A673 (cell line): Measurements from ENCODE around the gene UBA7.

Experiments
- CTCF ChIP-seq: fragments of 300-800, 200-600 bp; sonication (generic); conservative IDR thresholded peaks from 2 replicates; pipeline ENCODE4 v1.5.1; 2017; ENCODE audit warnings: low read depth, mild to moderate bottlenecking, antibody characterized with exemption, low read length, moderate library complexity, mixed read lengths
- EZH2 ChIP-seq: fragments of 200-600 bp; sonication (generic); IDR thresholded peaks from 2 replicates; pipeline ENCODE4 v1.6.1; 2017; ENCODE audit warnings: borderline replicate concordance, low read depth, mild to moderate bottlenecking, mixed read lengths, antibody characterized with exemption, low read length; ENCODE audit not compliant: poor library complexity, severe bottlenecking

- TF ChIP-seq CTCF (no peak), EZH2 (no peak)
These were observed 42.6 kb upstream of the UBA7 start, which contains the start of gene TRAIP for GRCh38 chr3:49856181-49857005.
